ENCODE results near the gene AMIGO3. TPM values are rescaled to one million over a fixed set of nuclear protein-coding genes. Genes with fewer than 3 reads are reported as not detected.
A peak's percentile ranks its signal among the peaks of the same experiment; 100 is the strongest.

Gene AMIGO3
- total and polyA plus RNA-seq, 2 donors (not counting 1 experiment from before 2014, with no cell fraction given), result 11.1 TPM; not detected in 1

- H3K9me3 Mint-ChIP-seq (ENCODE audit: insufficient read depth), result no peaks in the 10 kb centered on the region
- DNase-seq, result no peak
- H2AFZ ChIP-seq (ENCODE audit: insufficient read depth, low read depth, low read length, poor library complexity, severe bottlenecking), result peak overlapping the region; percentile 92
Measured at GRCh38 chr3:49673121-49673714, 46.3 kb downstream of the AMIGO3 start.

More at GRCh38 chr3:49673121-49673714, 46.3 kb downstream of the AMIGO3 start:
- Histone ChIP-seq H3K9ac (ENCODE audit: low read length) (peak overlapping the region; percentile 77), H3K4me1 (ENCODE audit: control insufficient read depth in 2 of 2, insufficient read depth in 2 of 2, low read length in 2 of 2) (peaks cover 13 to 18% of the 10 kb centered on the region in 2 donors), H3K27ac (ENCODE audit: low read length in 2 of 2) (peak overlapping the region; percentile 86 to 94), H3K79me2 (ENCODE audit: control insufficient read depth, insufficient read depth, low read length) (peaks cover 20% of the 10 kb centered on the region), H3K27me3 (replicated peaks in 1 of 4; ENCODE audit: control extremely low read depth in 1 of 4, control insufficient read depth in 3 of 4, insufficient read depth in 4 of 4, low read length in 3 of 4) (no peaks in the 10 kb centered on the region), H3K9me3 (ENCODE audit: control extremely low read depth in 1 of 3, control insufficient read depth in 2 of 3, insufficient read depth in 1 of 3, low read length in 2 of 3) (peaks cover 0 to 5% (median 0%) of the 10 kb centered on the region in 3 donors), H3K4me2 (replicated peaks; ENCODE audit: low read depth, low read length, poor library complexity, severe bottlenecking) (peak overlapping the region; percentile 92), H4K20me1 (ENCODE audit: control insufficient read depth, insufficient read depth, low read length, poor library complexity, severe bottlenecking) (peaks cover 15% of the 10 kb centered on the region), H3K4me3 (ENCODE audit: control extremely low read depth in 1 of 5, extremely low read depth in 1 of 5, insufficient read depth in 1 of 5, low read depth in 2 of 5, low read length in 4 of 5) (peak overlapping the region; percentile 36 to 84 (median 73)), H3K36me3 (replicated peaks in 1 of 2; ENCODE audit: control extremely low read depth in 1 of 2, control insufficient read depth in 1 of 2, extremely low read depth in 1 of 2, insufficient read depth in 2 of 2, low read length in 1 of 2) (peaks cover 0 to 24% of the 10 kb centered on the region in 2 experiments)
- WGBS (ENCODE audit: insufficient coverage), result 27% methylated on average over 16 of the region's 17 CpGs
- no peak for ATAC-seq (ENCODE audit: low read depth)
- CTCF ChIA-PET, result interaction anchor here (0.6 to 5.0 kb wide), 3 partner anchors 46 to 134 kb away, joined by 3 to 161 read pairs (median 3); partner anchors contain the start of gene AMIGO3
- no peak for TF ChIP-seq EZH2 (IDR thresholded peaks at IDR 0.05; ENCODE audit: borderline replicate concordance, insufficient read depth, low read depth, low read length, poor library complexity, severe bottlenecking)
- TF ChIP-seq CTCF (IDR thresholded peaks at IDR 0.05), result no peak
- H3K4me1 Mint-ChIP-seq, result peaks cover 30% of the 10 kb centered on the region
- peak overlapping the region; percentile 98 for H3K27ac Mint-ChIP-seq
- peak overlapping the region; percentile 99 for H3K4me3 Mint-ChIP-seq
- POLR2A ChIA-PET, result interaction anchor here (0.6 to 0.7 kb wide), 2 partner anchors 17 to 133 kb away, joined by 3 to 6 read pairs; no protein-coding TSS in a partner anchor
- peaks cover 2% of the 10 kb centered on the region for H3K27me3 Mint-ChIP-seq
- intact Hi-C loops (cut with micrococcal nuclease), result loop anchor here (2.0 to 5.0 kb wide), 4 partner anchors 256 to 564 kb away; partner anchors contain the start of genes GNAI2, MON1A, RHOA and TCTA

Measured in B cell (primary cell).